ENCODE data around the gene ZNF768. TPM values are rescaled to one million over a fixed set of nuclear protein-coding genes. Genes with fewer than 3 reads are reported as not detected.

The ZNF768 gene
- total RNA-seq, 4 donors from 2014 or later: 30.5 to 41.3 (median 36.6) TPM

DNA sequence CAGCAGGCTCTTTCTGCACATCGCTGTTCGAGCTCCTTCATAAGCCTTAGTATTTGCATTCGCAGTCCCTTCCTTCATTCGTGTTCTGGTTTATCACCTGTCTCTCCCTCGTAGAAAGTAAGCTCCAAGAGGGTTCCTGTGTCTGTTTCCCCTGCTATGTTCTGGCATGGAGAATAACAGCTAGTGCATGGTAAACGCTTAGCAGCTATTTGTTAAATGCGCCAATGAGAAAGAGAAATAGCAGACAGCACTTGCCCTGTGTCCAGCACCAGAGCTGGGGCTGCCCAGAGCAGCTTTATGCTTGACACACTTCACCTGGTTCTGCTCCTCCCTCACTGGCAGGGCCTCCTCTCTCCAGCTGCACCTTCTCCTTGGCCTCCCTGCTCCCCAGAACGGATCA, 39.6 kb upstream of the ZNF768 start:
- Histone ChIP-seq H3K27me3 (no peaks in the 10 kb centered on the region), H3K27ac (no peak overlapping the region), H3K9me3 (no peaks in the 10 kb centered on the region), H3K4me1 (peaks cover 34% of the 10 kb centered on the region), H3K4me3 (no peak overlapping the region), H3K36me3 (no peaks in the 10 kb centered on the region)
- DNase-seq (ENCODE audit: low spot score in 2 of 2): no peak
- 72% methylated on average over 8 of the region's 8 CpGs for WGBS
- TF ChIP-seq POLR2AphosphoS5 (IDR thresholded peaks at IDR 0.05): no peak
- no peak for TF ChIP-seq EP300 (IDR thresholded peaks at IDR 0.05)
- TF ChIP-seq, protein P1, sequence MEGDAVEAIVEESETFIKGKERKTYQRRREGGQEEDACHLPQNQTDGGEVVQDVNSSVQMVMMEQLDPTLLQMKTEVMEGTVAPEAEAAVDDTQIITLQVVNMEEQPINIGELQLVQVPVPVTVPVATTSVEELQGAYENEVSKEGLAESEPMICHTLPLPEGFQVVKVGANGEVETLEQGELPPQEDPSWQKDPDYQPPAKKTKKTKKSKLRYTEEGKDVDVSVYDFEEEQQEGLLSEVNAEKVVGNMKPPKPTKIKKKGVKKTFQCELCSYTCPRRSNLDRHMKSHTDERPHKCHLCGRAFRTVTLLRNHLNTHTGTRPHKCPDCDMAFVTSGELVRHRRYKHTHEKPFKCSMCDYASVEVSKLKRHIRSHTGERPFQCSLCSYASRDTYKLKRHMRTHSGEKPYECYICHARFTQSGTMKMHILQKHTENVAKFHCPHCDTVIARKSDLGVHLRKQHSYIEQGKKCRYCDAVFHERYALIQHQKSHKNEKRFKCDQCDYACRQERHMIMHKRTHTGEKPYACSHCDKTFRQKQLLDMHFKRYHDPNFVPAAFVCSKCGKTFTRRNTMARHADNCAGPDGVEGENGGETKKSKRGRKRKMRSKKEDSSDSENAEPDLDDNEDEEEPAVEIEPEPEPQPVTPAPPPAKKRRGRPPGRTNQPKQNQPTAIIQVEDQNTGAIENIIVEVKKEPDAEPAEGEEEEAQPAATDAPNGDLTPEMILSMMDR (IDR thresholded peaks at IDR 0.05): no peak
- TF ChIP-seq POLR2A (IDR thresholded peaks at IDR 0.05): no peak

DNA sequence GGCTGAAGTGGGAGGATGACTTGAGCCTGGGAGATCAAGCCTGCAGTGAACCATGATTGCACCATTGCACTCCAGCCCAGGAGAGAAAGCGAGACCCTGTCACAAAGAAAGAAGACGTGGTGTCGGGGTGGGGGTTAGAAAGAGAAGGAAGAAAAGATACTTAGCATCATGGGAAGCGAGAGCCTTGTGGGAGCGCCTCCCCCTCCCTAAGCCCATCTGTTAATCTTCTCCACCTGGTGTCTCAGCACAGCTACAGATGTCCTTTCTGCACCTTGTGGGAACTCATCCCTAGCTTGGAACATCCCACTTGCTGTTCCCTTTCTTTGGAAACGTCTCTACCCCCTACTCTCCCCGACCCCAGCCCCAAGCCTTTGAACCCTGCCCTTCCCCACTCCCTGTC, 39.2 kb upstream of the ZNF768 start:
- no peak overlapping the region for H3K27ac ChIP-seq
- H3K9me3 ChIP-seq: no peaks in the 10 kb centered on the region
- no peak for DNase-seq (ENCODE audit: low spot score in 2 of 2)
- H3K36me3 ChIP-seq: no peaks in the 10 kb centered on the region
- WGBS: 76% methylated on average over 7 of the region's 7 CpGs
- TF ChIP-seq POLR2AphosphoS5 (IDR thresholded peaks at IDR 0.05) (no peak), EP300 (IDR thresholded peaks at IDR 0.05) (no peak), POLR2A (IDR thresholded peaks at IDR 0.05) (no peak)
- TF ChIP-seq, protein P1 (IDR thresholded peaks at IDR 0.05): no peak
- peaks cover 33% of the 10 kb centered on the region for H3K4me1 ChIP-seq
- no peak overlapping the region for H3K4me3 ChIP-seq
- no peaks in the 10 kb centered on the region for H3K27me3 ChIP-seq

DNA sequence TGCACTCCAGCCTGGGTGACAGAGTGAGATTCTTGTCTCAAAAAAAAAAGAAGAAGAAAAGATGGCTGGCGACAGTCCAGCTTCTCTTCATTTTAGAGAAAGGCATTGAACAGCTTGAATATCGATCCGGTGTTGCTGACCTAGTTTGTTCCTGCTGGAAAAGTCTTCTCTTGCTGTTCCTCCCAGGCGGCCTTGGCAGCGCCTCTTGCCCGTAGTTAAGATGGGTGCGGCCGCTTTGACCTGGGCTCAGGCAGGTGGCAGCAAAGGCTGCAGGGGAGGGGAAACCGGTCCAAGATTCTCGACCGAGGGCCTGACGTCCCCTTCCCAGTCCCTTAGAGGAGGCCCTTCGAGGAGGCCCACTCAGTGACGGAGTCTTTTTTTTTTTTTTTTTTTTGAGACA, 35.7 kb upstream of the ZNF768 start:
- Histone ChIP-seq H3K36me3 (no peaks in the 10 kb centered on the region), H3K27ac (peak overlapping the region; percentile 38), H3K4me1 (peaks cover 29% of the 10 kb centered on the region), H3K9me3 (no peaks in the 10 kb centered on the region), H3K27me3 (no peaks in the 10 kb centered on the region), H3K4me3 (peak overlapping the region; percentile 54)
- WGBS: 75% methylated on average over 14 of the region's 14 CpGs
- no peak for TF ChIP-seq POLR2AphosphoS5 (IDR thresholded peaks at IDR 0.05)
- TF ChIP-seq, protein P1 (IDR thresholded peaks at IDR 0.05): no peak
- DNase-seq (ENCODE audit: low spot score in 2 of 2): no peak

DNA sequence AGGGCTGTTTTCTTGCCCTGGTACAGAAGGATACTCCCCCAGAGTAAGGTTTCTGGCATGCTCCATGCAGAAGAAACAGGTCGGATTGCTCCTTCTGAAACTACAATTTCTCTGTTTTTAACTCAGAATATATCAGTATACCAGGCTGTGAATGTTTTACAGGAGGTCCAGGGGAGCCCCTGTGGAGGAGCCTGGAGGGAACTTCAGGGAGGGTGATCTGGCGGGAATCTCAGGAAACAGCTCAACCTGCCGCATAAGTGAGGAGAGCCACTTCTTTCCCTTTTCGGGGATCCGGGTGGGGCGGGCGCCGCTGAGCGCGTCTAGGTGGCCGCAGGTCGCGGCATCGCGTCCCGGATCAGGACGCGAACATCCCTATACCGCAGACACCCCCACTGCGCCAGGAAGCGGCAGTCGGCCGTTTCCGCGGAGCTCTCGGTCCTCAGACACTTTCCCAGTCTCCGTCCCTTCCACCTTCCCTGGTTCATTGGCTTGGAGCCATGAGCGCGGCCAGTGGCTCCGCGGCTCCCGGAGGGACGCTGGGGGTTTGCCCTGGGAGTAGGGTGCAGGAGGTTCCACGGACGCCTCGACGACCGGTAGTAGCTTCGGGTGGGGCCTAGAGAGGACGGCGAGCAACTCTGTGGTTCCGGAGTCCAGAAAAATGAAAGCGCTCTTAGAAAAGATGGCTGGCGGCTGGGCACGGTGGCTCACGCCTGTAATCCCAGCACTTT, 34.9 kb upstream of the ZNF768 start:
- WGBS: 25% methylated on average over 42 of the region's 46 CpGs
- TF ChIP-seq EP300 (IDR thresholded peaks at IDR 0.05) (no peak), POLR2AphosphoS5 (IDR thresholded peaks at IDR 0.05) (no peak), POLR2A (IDR thresholded peaks at IDR 0.05) (no peak)
- TF ChIP-seq, protein P1 (IDR thresholded peaks at IDR 0.05): no peak

DNA sequence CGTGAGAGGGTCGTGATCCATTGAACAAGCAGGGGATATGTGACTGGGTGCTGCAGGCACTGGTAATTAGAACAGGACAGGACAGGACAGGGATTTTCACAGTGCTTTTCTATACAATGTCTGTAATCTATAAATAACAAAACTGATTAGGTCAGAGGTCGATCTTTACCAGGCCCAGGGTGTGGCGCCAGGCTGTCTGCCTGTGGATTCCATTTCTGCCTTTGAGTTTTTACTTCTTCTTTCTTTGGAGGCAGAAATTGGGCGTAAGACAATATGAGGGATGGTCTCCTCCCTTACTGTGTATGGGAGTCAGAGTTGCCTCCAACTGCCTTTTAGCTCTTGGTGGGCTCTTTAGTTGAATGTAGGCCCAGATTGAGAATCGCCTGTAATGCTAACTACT, 33.3 kb upstream of the ZNF768 start:
- Histone ChIP-seq H3K36me3 (peaks cover 18% of the 10 kb centered on the region), H3K27ac (no peak overlapping the region)

More for the DNA sequence above, 34.9 kb upstream of the ZNF768 start:
- peaks cover 2% of the 10 kb centered on the region for H3K36me3 ChIP-seq
- DNase-seq (ENCODE audit: low spot score in 2 of 2): no peak
- no peaks in the 10 kb centered on the region for H3K9me3 ChIP-seq
- H3K4me1 ChIP-seq: peaks cover 36% of the 10 kb centered on the region
- H3K27me3 ChIP-seq: no peaks in the 10 kb centered on the region
- peak overlapping the region; percentile 38 for H3K27ac ChIP-seq
- peak overlapping the region; percentile 54 for H3K4me3 ChIP-seq

More for the DNA sequence above, 33.3 kb upstream of the ZNF768 start:
- Histone ChIP-seq H3K4me1 (peaks cover 38% of the 10 kb centered on the region), H3K4me3 (no peak overlapping the region), H3K9me3 (no peaks in the 10 kb centered on the region), H3K27me3 (no peaks in the 10 kb centered on the region)
- no peak for DNase-seq (ENCODE audit: low spot score in 2 of 2)
- WGBS: 94% methylated on average over 6 of the region's 6 CpGs
- TF ChIP-seq EP300 (IDR thresholded peaks at IDR 0.05): no peak

Measured in suprapubic skin (tissue), 4 donors.